ENCODE data around the gene SLC11A1.

Gene SLC11A1

DNA sequence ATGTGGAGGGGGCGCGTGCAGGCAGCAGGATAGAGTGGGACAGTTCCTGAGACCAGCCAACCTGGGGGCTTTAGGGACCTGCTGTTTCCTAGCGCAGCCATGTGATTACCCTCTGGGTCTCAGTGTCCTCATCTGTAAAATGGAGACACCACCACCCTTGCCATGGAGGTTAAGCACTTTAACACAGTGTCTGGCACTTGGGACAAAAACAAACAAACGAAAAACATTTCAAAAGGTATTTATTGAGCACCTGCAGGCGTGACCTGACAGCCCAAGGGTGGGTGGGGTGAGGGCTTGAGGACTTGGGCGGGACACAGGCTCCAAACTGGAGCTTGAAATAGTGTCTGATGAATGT, 13.0 kb downstream of the SLC11A1 start:
- no peak for DNase-seq

DNA sequence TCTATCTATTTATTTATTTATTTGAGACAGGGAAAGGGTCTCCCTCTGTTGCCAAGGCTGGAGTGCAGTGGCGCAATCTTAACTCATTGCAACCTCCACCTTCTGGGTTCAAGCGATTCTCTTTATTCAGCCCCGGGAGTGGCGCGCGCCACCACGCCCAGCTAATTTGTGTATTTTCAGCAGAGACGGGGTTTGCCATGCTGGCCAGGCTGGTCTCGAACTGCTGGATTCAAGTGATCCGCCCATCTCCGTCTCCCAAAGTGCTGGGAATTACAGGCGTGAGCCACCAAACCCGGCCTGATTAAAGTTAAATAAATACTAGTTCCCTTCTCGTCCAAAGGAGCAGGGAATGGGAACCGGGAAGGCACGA, 13.4 kb downstream of the SLC11A1 start:
- no peak for DNase-seq

DNA sequence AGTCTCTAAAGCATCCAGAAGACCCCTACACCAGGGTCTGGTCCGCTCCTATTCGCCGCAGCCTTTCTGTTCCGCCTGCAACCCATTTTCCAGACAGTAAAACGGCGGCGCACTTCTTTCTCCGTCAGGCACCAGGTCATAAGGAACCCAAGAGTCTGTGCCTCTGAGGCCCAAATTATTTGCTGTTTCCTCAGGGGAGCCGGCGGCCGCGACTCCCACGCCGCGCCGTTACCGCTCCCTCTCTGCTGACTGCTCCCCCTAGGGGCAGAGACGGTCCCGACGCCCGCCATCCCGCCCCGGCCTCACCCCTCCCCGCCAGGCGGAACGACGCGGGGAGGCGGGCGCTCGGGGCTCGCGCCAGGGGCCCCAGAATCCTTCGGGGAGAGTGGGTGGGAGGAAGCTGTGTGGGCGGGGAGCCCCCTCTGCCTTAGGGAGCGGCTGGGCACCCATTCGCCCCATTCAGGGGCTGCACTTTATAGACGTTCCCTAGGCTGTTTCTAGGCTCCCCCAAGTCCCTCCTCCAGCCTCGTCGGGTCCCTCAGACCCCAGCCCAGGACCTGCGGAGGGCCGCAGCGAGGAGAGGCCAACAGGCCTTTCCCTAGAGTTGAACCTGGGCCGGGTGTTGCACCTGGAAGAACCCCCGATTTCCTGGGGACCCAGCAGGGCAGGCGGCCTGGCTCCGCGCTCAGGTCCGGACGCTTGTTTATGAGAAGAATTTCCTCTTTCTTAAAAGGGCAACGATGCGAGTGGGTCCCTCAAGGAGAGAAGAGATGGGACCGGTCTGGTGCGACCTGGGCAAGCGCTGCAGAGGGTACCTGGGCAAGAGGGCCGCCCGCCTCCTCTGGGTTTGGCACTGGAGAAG, 14.0 kb downstream of the SLC11A1 start:
- DNase-seq, result peak; percentile 85

DNA sequence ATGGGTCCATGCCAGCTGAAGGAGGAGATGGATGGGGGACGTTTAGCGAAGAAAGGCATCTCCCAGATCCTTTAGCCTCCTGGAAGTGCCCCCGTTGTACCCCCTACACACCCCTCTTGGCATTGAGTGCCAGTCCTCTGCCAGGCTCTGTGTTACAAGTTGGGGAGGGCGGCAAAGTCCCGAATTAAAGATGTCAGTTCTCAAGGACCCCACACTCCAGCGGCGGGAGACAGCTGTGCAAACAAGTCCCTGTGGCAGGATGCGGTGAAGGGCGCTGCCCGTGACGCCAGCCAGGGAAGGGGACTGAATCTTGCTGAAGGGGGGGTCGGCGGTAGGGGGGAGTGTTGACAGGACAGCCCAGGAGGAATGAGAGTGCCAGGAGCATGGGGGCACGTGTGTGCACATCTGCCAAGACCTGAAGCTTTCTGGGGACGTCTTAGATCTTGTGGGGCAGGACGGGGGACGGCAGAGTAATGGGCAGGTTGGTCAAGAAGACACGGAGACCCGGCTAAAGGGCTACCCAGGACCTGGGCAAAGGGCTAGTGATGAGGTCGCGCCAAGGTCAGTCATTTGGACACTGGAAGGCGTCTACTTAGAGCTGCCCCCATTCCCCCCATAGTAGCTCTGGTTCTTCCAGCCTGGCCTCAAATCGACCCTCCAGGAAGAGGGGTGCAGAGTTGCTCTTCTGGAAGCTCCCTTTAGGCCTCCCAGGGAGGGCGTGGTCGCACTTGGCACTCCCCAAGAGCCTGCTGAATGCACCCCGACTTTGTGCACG, 14.8 kb downstream of the SLC11A1 start:
- DNase-seq, result peak; percentile 29

DNA sequence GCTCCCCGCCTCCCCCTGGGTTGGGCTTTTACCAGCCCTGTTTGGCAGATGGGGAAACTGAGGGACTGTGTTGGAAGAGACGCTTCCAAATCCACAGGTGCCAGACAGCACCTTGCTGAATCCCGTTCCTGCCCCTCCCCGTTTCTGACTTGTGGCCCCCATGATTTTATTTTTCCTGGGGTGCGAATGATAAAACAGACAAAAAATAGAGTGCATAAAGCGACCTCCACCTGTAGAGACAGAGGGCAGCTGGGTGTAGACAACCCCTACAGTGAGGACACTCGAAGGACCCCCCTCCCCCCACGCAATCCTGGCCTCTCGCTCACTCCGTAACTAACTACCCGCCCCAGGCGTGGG, 15.4 kb downstream of the SLC11A1 start:
- no peak for DNase-seq

DNA sequence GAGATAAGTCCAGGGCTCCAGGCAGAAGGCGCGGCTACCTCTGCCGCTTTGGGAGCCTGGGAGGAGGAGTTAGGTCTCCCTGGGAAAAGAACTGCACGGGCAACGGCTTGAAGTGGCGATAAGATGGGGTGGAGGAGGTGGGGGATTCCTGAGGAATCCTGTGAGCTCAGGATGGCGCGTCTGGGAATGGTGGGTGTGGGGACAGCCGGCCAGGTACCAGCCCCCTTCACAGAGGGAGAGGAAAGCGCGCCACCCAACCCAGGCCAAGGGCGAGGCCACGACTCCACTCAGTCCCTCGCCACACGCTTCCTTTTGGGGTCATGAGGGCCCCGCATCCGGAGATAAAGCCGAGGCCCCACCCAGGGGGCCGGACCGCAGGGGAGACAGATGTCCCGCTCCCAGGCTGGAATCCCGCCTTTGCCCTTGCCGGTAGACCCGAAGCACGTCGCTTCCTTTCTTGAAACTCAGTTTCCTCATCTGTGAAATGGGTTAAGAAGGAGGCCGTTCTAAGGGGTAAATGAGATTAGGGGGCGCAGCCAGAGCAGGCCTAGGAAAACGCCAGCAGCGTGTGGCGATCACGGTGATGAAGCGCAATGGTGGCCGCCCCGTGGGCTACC, 15.9 kb downstream of the SLC11A1 start:
- no peak for DNase-seq

DNA sequence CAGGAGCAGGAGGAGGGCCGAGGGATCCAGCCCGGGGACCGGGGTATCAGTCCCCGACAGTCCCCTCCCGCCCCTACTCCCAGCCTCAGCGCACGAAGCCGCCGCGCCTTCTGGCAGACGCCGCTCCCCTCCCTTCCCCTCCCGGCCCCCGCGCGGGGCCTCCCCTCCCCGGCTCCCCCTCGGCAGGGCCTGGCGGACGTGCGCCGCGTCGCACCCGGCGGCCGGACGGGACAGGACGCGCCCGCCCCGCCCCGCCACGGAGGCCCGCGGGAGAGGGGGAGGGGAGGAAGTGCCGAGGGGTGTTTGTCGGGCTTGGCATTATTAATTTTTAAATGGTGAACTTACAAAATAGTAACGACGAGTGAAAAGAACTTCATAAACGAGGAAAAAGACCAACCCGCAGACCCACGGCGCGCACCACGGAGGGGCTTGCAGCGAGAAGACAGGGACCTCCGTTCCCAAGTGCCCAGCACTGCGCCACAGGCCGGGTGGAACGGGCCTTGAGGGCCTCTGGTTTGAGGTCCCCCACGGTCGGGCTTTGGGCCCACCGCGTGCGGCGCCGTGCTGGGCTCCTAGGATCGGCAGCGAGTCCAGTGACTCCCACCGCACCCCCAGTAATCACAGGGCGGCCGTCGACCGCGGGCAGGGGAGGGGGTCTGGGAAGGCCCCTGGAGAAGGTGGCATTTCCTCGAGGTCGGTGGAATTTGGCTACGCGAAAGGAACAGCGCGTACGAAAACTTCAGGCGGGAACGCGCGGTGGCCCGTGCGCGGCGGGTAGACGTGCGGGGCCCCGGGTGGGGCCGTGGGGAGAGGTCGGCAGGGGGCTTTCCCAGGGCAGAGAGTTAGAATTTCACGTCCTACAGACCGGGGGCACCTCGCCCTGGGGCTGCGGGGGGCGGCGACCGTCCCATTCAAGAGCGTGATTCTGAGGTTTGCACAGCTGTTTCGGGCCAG, 16.6 kb downstream of the SLC11A1 start:
- DNase-seq, result no peak

DNA sequence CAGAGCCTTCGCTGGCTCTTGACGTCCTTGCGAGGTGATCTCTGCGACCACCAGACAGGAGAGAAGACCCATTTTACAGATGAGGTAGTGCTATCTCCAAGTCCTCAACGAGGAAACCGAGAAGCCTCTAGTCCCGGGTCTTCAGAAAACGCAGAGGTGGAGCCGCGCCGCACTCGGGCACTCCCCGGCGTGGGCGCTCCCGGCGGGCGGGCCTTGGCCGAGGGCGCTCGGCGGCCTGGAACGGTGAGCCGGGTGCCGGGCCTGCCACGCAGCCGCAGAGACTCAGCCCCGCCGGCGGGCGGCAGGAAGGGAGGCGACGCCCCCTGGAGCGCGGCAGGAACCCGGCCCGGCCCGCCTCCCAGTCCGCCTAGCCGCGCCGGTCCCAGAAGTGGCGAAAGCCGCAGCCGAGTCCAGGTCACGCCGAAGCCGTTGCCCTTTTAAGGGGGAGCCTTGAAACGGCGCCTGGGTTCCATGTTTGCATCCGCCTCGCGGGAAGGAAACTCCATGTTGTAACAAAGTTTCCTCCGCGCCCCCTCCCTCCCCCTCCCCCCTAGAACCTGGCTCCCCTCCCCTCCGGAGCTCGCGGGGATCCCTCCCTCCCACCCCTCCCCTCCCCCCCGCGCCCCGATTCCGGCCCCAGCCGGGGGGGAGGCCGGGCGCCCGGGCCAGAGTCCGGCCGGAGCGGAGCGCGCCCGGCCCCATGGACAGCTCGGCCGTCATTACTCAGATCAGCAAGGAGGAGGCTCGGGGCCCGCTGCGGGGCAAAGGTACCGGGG, 17.5 kb downstream of the SLC11A1 start, which contains the start of gene CTDSP1:
TSS of gene CTDSP1 (plus strand) at position 478 of the 776 bp plus-strand sequence. CDS start at position 701, 223 bp downstream.
- DNase-seq, result peak; percentile 75

DNA sequence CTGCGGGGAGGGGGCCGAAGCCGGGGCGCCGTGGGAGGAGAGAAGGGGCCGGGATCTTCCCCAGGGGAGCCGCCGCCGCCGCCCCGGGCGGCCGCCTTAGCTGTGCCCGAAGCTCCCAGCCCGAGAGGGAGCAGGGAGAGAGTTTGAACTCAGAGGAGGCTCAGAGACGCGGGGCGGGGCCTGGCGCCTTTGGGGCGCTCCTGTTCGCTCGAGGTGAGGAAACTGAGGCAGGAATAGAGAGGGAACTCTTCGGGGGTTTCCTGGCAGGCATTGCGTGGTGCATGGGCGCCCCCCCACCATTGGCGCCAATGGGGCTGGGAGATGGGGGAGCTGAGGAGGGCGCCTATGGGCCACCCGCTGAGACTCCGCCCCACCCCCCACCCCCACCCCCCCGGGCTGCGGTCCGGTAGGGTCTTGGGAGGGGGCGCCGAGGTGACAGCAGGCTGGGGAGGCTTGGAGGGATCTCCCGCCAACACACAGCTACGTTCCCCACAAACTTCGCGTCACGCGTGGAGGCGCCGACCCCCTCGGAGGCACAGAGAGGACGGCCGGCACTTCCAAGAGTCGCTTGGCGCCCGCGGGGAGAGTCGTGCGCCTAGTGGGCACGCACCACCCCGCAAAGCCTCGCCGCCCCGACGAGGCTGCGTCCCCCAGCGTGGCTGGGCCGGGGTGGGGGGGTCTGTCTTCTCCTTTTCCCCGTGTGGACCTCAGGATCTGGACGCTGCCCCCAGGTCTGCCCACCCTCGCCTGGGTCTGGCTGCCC, 18.3 kb downstream of the SLC11A1 start:
- no peak for DNase-seq

DNA sequence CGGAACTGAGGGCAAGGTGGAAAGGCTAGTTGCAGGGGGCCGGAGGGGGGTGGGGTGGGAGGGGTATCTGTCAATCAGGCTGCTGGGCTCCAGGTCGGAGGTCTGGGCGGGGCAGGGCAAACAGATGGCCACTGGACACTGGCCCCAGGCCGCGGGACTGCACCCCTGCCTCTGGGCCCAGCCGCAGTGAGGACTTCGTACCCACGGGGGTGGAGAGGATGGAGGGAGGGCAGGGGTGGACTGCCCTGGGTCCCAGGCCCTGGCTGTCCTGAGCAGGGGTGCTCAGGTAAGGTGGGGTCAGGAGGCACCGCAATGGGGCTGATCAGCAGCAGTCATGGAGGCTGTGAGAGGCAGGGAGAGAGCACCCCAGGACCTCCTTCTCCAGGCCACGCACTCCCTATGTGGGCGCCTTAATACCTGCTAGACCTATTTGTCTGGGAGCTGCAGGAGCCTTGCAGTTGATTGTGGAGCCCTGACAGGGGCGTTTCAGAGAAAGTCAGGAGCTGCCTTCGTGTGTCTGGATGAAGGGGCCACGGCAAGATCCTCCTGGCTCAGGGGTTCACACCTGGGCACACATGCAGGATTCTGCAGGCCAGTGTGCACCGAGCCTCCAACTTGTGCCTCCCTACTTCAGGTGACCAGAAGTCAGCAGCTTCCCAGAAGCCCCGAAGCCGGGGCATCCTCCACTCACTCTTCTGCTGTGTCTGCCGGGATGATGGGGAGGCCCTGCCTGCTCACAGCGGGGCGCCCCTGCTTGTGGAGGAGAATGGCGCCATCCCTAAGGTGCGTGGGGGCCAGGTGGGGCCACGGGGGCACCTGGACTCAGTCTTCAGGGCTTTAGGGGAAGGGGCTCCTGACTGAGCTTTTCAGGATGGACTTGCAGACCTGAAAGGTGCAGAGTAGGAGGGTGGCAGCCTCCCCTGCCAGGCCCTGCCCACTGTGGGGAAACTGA, 19.1 kb downstream of the SLC11A1 start:
- DNase-seq, result no peak

DNA sequence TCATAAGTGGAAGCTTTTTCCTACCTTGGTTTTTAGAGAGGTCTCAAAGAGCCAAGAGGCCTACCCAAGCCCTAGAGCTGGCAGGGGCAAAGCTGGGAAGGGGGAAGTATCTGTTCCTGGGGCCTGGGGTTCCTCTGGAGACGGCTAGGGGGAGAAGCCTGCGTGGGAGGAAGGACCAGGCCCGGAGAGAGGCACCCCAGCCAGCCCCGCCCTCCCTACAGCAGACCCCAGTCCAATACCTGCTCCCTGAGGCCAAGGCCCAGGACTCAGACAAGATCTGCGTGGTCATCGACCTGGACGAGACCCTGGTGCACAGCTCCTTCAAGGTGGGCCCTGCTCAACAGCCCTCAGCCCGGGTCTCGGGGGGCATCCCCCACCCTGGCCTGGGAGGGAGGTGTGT, 19.8 kb downstream of the SLC11A1 start:
- no peak for DNase-seq

DNA sequence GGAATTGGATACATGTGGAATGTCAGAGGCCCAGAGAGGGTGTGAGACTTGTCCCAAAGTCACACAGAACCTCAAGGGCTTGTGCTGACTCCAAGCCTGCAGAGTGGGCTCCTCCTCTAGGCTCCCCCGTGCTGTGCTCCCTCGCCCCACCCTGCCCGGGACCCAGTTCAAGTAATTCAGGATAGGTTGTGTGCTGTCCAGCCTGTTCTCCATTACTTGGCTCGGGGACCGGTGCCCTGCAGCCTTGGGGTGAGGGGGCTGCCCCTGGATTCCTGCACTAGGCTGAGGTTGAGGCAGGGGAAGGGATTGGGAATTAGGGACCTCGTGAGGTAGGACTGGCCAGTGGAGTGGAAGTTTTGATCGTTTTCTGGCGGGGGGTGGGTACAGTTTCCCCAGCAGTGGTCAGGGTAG, 20.4 kb downstream of the SLC11A1 start:
- DNase-seq, result no peak

DNA sequence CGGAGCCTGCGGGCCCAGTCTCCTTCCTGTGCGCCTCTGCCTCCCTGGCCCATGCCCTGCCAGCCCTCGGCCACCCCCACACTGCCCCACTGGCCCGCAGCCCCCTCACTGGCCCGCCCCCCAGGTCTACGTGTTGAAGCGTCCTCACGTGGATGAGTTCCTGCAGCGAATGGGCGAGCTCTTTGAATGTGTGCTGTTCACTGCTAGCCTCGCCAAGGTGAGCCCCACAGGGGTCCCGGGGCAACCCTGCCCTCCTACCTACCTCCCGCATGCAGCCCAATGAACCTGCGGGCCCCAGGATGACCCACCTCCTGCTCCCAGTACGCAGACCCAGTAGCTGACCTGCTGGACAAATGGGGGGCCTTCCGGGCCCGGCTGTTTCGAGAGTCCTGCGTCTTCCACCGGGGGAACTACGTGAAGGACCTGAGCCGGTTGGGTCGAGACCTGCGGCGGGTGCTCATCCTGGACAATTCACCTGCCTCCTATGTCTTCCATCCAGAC, 20.9 kb downstream of the SLC11A1 start:
- DNase-seq, result no peak

DNA sequence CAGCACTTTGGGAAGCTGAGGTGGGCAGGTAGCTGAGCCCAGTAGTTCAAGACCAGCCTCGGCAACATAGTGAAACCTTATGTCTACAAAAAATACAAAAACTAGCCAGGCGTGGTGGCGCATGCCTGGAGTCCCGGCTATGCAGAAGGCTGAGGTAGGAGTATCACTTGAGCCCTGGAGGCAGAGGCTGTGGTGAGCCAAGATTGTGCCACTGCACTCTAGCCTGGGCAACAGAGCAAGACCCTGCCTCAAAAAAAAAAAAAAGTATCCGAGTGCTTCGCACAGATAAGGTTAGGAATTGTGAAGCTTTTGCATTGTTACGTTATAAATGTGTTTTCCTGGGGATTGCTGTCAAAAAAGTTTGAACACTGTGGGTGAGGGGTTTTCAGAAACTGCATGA, 21.7 kb downstream of the SLC11A1 start:
- DNase-seq, result no peak

DNA sequence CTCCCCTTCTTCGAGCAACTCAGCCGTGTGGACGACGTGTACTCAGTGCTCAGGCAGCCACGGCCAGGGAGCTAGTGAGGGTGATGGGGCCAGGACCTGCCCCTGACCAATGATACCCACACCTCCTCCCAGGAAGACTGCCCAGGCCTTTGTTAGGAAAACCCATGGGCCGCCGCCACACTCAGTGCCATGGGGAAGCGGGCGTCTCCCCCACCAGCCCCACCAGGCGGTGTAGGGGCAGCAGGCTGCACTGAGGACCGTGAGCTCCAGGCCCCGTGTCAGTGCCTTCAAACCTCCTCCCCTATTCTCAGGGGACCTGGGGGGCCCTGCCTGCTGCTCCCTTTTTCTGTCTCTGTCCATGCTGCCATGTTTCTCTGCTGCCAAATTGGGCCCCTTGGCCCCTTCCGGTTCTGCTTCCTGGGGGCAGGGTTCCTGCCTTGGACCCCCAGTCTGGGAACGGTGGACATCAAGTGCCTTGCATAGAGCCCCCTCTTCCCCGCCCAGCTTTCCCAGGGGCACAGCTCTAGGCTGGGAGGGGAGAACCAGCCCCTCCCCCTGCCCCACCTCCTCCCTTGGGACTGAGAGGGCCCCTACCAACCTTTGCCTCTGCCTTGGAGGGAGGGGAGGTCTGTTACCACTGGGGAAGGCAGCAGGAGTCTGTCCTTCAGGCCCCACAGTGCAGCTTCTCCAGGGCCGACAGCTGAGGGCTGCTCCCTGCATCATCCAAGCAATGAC, 22.4 kb downstream of the SLC11A1 start:
- no peak for DNase-seq

DNA sequence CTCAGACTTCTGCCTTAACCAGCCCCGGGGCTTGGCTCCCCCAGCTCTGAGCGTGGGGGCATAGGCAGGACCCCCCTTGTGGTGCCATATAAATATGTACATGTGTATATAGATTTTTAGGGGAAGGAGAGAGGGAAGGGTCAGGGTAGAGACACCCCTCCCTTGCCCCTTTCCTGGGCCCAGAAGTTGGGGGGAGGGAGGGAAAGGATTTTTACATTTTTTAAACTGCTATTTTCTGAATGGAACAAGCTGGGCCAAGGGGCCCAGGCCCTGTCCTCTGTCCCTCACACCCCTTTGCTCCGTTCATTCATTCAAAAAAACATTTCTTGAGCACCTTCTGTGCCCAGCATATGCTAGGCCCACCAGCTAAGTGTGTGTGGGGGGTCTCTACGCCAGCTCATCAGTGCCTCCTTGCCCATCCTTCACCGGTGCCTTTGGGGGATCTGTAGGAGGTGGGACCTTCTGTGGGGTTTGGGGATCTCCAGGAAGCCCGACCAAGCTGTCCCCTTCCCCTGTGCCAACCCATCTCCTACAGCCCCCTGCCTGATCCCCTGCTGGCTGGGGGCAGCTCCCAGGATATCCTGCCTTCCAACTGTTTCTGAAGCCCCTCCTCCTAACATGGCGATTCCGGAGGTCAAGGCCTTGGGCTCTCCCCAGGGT, 23.1 kb downstream of the SLC11A1 start:
- DNase-seq, result no peak

DNA sequence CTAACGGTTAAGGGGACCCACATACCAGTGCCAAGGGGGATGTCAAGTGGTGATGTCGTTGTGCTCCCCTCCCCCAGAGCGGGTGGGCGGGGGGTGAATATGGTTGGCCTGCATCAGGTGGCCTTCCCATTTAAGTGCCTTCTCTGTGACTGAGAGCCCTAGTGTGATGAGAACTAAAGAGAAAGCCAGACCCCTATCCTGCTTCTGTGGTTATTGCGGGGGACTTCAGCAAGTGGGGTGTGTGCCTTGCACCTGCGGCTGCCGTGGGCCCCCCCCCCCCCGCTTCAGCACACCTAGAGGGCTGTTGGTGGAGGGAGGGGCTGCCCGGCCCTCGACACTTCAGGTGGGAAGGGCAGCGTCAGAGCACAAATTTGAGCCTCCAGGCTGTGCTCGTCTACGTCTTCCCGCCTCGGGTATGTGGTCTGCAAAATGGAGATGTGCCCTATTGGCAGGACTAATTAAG, 23.7 kb downstream of the SLC11A1 start:
- no peak for DNase-seq
